GM18907 (cell line): ENCODE measurements around the gene STT3A.

ENCODE experiments used
- ATAC-seq: cut with Tn5 transposase; IDR thresholded peaks from one replicate; pipeline ENCODE4 v1.9.1; 2021; ENCODE audit warnings: mild to moderate bottlenecking, moderate library complexity; ENCODE audit not compliant: unreplicated experiment

Gene STT3A

DNA sequence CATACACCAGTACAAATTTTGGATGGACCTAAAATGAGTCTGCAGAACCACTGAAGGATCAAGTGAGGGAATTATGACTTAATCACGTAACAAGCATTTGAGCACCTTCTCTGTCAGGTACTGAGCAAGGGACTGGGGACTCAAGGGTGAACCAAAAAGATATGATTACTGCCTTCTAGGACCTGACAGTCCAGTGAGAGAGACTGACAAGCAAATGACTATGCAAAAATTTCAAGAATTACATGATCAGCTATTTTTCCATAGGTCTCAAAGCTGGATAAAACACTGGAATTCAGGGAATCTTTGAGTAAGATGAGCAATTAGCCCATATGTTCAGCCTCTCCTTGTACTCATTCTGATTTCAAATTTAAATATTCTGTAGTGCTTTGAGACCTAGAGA, 5.2 kb upstream of the STT3A start:
- ATAC-seq = no peak

DNA sequence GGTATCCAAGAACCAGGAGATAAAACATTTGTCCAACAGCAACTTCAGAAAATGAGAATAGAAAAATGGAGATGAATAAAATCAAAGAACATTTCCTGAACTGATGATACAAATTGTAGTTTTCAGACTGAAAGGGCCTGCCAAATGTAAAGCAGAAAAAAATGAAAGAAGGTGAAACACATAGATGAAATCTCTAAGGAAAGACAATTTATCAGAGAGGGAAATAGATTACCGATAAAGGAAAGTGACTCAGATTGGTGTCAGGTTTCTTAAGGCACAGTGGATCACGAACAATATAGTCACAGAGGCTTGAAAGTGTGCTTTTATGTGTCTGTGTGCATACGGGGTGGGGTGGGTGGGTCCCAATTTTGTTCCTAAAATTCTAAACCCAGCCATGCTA, 4.1 kb upstream of the STT3A start:
- no peak for ATAC-seq

DNA sequence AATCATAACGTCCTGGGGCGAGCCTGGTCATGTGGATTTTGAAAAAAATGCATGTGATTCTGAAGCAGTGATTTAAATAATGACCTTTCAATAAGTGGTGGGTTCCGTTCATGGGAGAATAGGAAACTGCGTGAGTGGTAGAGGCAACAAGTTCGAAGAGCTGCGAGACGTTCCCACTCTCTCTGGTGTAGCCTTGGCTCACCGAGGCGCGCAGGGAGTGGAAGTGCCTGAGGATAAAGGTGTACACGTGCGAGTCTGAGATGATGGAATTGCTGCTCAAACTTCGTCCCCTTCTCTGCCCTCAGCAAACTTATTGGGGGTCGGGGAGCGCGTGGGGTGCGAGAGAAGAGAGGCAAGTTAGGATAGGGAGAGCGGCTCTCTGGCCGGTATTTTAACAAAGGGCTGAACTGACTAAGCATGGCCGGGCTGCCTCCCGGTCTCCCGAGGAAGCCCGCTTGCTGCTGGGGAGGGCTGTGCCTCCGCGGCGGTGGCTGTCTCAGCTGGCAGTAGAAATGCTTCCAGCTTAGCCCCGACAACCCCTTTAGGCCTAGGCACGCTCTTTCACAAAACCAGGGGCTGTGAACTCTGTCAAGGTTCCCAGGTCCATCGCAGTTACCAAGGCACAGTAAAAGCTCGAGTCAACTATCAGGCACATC, 875 bp upstream of the STT3A start:
- ATAC-seq = peak; percentile 27

DNA sequence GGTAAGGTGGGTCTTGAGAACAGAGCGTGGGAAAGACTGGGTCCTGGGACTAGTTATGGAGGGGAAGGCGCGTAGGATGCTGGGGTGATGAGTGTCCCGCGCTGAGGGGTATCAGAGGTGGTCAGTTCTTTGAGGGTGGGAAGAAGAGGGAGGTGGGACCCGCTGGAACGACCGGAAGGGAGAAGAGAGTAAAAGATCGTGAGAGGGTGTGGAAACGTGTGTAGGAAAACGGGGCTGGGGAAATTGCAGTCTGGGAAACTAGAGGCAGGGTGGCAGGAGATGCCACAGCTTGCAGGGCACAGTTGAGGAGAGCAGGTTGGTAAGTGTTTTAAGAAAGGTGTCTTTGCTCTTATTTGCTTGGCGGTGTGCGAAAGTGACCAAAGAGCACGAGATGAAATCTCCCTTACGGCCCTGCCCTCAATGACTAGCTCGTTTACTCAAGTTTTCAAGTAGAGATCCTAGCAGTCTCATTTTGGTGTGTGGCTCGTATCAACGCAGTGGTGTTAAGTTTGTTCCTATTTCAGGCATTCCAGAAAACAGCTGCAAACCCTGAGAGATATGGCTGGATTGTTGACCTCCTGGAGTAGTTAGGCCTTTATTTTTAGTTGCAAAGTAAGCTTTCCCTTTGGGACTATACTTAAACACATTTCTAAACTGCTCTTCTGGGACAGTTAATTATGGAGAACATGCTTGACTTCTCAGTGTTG, 615 bp downstream of the STT3A start:
- peak; percentile 0 for ATAC-seq

DNA sequence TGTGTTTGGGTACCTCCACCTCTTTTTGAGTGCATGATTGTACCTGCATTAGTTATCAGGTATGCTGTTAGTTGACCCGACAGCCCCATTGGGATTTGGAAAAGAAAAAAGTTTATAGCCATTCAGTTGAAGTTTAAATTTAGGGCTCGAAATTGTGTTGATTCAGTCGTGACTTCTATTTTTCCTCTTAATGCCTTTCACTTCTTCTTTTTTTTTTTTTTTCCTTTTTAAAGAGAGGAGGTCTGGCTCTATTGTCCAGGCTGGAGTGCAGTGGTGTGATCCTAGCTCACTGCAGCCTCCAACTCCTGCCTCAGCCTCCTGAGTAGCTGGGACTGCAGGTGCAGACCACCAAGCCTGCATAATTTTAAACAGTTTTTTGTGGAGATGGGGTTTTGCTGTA, 2.3 kb downstream of the STT3A start:
- ATAC-seq = no peak

DNA sequence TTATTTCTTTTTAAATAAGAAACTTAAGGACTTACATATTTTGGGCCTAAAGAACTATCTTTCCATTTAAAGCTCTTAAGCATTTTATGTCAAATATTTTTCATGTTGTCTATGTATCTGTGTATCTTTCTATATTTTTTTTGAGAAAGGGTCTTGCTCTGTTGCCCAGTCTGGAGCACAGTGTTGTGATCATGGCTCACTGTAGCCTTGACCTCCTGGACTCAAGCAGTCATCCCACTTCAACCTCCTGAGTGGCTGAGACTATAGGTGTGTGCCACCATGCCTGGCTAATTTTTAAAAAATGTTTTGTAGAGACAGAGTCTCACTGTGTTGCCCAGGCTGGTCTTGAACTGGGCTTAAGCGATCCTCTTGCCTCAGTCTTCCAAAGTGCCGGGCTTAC, 8.0 kb downstream of the STT3A start:
- no peak for ATAC-seq

DNA sequence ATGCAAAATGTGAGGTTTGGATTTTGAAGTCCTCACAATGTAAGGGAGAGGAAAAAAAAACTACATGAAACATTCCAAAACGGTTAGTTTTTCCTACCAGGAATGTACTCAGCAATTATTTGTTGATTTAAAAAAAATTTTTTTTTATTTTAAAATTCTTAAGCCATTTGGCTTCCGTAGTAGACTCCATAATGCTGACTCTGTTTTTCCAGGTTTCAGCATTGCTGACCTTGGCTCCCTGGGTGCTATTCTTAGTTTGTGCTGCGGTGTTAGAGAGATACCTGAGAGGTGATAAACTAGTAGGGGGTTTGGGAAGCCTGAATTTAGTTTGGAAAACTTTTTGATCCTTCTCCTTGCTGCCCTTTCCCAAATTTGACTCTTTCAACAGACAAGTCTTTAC, 10.6 kb downstream of the STT3A start:
- ATAC-seq = no peak

DNA sequence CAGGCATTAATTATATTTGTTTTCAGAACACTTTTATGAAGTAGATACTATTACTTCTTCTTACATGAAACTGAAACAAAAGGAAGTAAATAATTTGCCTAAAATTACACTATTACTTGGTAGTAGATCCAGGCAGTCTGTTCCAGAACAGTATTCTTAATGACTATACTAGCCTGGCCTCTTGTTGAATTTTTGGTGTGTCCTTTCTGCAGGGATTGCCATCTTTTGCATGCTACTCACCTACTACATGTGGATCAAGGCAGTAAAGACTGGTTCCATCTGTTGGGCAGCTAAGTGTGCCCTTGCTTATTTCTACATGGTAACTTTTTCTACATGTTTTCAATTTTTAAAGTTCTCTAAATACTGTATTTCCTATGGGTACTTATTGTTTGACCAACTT, 12.8 kb downstream of the STT3A start:
- no peak for ATAC-seq

DNA sequence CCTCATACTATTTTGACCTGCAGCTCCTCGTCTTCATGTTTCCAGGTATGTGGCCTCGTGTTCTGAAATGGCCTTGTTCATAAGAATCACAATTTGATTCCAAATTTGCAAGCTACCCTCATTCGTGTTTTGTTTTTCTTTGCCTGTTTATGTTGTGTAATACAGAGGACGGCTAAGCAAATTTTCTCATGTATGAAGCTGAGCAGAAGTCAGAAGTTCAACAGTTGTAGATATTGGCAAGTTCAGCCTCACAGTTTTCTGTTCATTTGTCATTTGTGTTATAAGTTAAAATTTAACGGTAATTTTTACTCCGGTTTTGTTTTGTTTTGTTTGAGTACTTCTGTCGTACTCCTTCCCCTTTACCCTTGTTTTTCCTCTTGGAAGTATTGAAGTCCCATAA, 16.9 kb downstream of the STT3A start:
- ATAC-seq = no peak

DNA sequence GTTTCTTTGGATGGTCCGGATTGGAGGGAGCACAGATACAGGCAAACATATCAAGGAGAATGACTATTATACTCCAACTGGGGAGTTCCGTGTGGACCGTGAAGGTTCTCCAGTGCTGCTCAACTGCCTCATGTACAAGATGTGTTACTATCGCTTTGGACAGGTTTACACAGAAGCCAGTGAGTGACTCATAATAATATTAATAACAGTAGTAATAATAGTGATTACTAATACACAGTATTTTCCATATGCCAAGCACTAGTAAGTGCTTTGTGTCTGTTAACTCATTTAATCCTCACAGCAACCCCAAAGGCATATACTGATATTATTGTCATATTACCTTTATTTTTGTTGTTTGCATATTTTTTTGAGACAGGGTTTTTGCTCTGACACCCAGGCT, 25.7 kb downstream of the STT3A start:
- no peak for ATAC-seq

DNA sequence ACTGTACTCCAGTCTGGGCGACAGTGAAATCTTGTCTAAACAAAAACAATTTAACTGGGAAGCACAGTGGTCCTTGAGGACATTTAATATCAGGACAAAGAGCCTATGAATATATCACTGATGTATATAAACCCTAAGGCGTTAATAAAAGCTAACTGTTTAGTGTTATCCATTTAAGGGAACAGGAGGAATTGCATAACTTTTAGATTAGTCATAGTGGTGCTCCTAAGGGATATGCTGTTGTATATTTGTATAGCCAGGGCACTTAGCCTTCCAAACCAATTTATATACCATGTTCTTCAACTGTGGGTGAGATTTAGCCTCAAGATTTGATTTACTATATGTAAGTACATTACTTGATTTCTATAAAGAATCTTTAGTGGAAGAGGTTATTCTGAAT, 29.3 kb downstream of the STT3A start:
- no peak for ATAC-seq

DNA sequence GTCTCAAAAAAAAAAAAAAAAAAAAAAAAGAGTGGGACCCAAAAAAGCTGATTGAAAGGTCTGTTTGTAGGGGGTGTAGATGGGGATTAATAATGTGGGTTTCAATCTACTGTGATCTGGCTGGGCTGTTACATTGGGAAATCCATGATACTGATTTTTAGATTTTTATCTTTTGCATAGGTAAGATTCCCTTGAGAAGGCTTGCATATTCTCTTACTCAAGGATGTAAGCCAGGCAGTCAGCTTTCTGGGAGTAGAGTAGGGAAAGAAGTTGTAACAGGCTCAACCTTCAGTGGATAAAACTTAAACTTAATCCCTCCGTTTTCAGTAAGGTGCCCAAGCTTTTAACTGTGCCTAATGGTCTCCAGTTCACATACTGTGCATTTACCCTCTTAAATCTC, 30.4 kb downstream of the STT3A start:
- ATAC-seq = no peak

DNA sequence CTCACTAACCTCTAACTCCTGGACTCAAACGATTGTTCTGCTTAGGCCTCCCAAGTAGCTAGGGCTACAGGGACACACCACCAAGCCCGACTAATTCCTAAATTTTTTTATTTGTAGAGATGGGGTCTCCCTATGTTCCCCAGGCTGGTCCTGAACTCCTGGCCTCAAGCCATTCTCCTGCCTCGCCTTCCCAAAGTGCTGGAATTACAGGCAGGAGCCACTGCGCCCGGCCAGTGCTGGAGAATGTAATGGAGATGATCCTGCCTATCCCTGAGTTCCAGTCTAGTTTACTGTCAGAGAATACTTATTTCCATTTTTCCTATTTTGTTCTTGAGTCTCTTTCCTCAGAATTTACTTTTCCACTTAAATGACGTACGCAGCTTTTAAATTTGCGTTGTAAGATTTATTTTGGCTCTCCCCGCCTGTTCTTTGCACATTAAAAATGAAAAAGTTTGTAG, 32.1 kb downstream of the STT3A start, which contains the start of gene CHEK1:
TSS of gene CHEK1 (plus strand) at position 408 of the 458 bp plus-strand sequence. CDS start 1,606 bp downstream, outside the sequence.
- ATAC-seq = no peak

DNA sequence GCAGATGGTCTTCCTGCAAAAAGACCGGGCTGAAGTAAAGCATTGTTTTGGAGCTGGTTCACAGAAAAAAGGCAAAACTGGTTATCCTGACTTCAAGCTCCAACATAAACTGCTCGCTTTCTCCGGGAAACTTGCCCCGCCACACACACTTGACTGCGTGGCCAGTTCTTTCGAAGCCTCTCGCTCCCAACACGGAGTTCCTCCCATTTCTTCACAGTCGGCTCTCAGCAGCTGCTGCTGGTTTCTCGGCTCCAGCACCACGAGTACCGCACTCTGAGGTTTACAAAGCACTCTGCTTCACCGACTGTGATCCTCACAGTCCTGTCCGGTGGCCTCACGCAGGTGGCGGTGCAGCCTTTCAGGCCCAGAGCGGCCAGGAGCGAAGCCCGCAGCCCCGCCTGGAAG, 32.6 kb downstream of the STT3A start:
- ATAC-seq = no peak

DNA sequence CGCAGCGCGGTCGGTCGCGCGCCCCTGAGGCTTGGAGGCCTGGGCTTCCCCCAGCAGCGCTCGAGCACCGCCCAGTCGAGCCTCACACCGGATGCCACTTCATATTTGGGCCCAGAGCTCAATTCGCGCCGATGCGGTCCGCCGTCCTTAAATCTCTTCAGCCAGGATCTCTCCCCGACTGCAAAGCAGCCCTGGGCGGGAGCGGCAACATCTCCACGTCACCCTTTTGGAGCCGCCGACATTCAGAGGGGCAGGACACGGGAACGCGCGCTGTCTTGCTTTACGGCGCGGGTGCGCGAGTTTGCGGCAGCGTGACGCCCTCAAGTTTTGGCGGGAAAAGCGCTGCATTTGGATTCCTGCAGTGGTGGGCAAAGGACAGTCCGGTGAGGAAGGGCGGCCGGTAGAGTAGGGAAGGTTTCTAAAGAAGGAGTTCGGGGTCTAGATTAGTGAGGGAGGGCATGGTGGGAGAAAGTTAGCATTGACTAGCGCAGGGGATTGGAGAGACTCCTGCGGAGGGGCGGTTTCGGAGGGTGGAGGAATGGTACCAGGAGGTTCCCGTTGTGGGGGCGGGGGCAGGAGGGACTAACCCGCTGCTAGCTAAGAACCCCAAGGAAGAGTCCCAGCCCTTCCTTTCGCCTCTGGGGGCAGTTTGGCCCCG, 33.1 kb downstream of the STT3A start:
- ATAC-seq = peak; percentile 89

DNA sequence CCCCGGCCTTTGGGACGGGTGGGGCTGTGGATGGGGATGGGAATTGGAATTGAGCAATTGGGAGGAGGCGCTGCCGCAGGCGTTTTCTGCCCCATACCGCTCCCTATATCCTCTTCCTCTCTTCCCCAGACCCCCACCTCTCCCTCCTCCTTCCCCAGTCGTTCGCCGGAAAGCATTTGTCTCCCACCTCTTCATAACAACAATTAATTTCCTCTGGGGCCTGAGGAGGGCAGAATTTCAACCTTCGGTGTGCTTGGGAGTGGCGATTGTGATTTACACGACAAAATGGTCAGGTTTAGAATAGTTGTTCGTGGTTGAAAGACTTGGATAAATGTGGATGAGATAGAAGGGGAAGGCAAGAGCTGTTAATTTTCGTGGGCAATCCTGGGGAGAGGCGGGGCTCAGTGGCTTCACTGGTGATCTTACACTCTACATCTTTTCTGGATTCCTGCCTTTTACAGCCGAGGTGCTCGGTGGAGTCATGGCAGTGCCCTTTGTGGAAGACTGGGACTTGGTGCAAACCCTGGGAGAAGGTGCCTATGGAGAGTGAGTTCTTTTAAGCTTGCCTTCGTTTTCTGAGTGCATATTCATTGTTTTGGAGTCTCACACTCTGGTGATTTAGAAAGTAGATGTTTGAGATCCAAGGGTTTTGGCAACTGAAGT, 33.8 kb downstream of the STT3A start:
- ATAC-seq = peak; percentile 33

DNA sequence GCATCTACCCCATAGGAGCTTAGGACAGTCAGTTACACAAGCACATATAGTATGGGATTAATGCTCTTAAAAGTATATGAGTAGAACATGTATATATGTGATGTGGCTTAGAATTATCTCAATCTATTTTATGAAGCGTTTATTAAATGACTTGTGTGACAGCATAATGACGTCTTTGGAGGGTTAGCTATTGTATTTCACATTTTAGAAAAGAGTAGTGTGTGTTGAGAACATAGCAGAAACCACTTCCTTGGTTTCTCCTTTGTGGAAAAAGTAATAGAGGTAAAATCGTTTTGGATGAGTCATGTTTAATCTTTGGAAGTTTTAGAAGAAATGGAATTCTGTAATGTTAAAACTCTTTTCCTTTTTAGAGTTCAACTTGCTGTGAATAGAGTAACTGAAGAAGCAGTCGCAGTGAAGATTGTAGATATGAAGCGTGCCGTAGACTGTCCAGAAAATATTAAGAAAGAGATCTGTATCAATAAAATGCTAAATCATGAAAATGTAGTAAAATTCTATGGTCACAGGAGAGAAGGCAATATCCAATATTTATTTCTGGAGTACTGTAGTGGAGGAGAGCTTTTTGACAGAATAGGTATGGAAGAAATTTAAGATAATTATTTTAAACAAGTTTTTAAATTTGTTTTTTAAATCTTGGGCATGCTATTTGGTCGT, 34.7 kb downstream of the STT3A start:
- ATAC-seq = no peak

DNA sequence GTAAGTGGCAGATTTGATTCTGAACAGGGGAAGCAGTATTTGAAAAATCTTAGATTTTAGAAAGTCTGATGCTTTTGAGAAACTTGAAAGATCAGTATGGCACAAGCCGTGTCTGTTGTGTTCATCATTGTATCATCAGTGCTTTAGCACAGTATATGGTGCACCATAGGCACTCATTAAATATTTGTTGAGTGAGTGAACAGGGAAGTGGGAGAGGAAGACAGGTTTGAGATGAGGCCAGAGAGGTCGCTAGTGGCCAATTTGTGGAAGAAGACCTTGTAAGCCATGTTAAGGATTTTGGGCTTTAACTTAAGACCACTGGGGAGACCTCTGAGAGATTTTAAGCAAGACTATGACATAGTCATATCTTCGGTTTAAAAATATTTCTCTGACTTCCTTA, 45.2 kb downstream of the STT3A start:
- no peak for ATAC-seq

DNA sequence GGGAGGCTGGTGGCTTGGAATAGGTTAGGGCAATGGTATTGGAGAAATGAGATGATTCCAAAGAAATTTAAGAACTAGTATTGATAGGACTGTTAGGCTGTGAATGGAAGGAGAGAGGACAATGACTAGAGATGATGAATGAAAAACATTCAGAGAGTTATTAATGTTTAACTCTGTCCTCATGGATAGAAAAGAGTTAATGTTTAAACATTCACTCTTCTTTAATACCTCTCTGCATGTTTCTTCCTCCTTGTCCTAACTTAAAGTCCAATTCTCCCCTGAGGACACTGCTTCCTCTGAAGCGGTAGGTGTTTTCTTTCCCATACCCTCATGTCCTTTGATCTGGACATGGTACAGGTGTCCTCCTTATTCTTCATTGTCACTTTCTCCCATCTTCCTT, 45.7 kb downstream of the STT3A start:
- no peak for ATAC-seq

DNA sequence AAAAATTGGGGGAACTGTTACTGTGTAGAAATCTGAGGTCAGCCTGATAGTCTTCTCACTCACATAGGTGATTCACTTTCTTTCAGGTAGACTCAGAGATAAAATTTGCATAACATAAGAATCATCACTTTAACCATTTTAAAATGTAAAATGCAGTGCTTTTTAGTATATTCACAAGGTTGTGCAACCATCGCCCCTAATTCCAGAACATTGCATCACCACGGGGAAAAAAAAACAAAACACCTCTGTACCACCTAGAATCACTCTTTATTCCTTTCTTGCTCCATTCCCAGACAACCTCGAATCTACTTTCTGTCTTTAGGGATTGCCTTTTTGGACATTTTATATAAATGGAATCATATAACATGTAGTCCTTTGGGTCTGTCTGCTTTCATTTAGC, 53.2 kb downstream of the STT3A start:
- no peak for ATAC-seq
